MM.1S (cell line): ENCODE results near the gene CIB4.

ENCODE experiments used
- DNase-seq: peaks from one replicate; pipeline ENCODE4 v3.0.0-alpha.2; 2015
- H2AFZ ChIP-seq: fragments of 300-600 bp; sonication (generic); 2 replicates; pipeline ENCODE4 v1.6.0; 2016; ENCODE audit warnings: antibody characterized with exemption, low read length
- H3F3A ChIP-seq: fragments of 300-600 bp; sonication (generic); 2 replicates; pipeline ENCODE4 v1.6.1; 2016; ENCODE audit warnings: mild to moderate bottlenecking, antibody characterized with exemption, low read length, moderate library complexity, mixed read lengths; ENCODE audit not compliant: insufficient read depth
- H3K27ac ChIP-seq: fragments of 300-600 bp; sonication (generic); 2 replicates; pipeline ENCODE4 v1.5.1; 2016; ENCODE audit warnings: mild to moderate bottlenecking, low read length
- H3K27me3 ChIP-seq: fragments of 300-600 bp; sonication (generic); replicated peaks from 2 replicates; pipeline ENCODE4 v1.6.0; 2016; ENCODE audit warnings: low read length; ENCODE audit not compliant: insufficient read depth
- H3K36me3 ChIP-seq: fragments of 300-600 bp; sonication (generic); replicated peaks from 2 replicates; pipeline ENCODE4 v1.6.1; 2016; ENCODE audit warnings: mild to moderate bottlenecking, low read length, mixed read lengths; ENCODE audit not compliant: insufficient read depth
- H3K4me1 ChIP-seq: fragments of 300-600 bp; sonication (generic); 2 replicates; pipeline ENCODE4 v1.6.1; 2016; ENCODE audit warnings: low read length, mixed read lengths
- H3K4me2 ChIP-seq: fragments of 300-600 bp; sonication (generic); 2 replicates; pipeline ENCODE4 v1.6.0; 2016; ENCODE audit warnings: low read depth, low read length
- H3K4me3 ChIP-seq: fragments of 300-600 bp; sonication (generic); 2 replicates; pipeline ENCODE4 v1.5.1; 2016; ENCODE audit warnings: low read length, mixed read lengths
- H3K79me2 ChIP-seq: fragments of 300-600 bp; sonication (generic); 2 replicates; pipeline ENCODE4 v1.6.1; 2016; ENCODE audit warnings: mixed run types, low read length, mixed read lengths
- H3K9ac ChIP-seq: fragments of 300-600 bp; sonication (generic); 2 replicates; pipeline ENCODE4 v1.6.1; 2016; ENCODE audit warnings: low read length, mixed read lengths
- H3K9me2 ChIP-seq: fragments of 300-600 bp; sonication (generic); replicated peaks from 2 replicates; pipeline ENCODE4 v1.6.1; 2016; ENCODE audit warnings: mild to moderate bottlenecking, low read length, mixed read lengths; ENCODE audit not compliant: insufficient read depth
- H3K9me3 ChIP-seq: fragments of 300-600 bp; sonication (generic); replicated peaks from 2 replicates; pipeline ENCODE4 v1.6.1; 2016; ENCODE audit warnings: mild to moderate bottlenecking, low read length, mixed read lengths; ENCODE audit not compliant: insufficient read depth
- H4K20me1 ChIP-seq: fragments of 300-600 bp; sonication (generic); 2 replicates; pipeline ENCODE4 v1.6.1; 2016; ENCODE audit warnings: mild to moderate bottlenecking, low read length, moderate library complexity, mixed read lengths; ENCODE audit not compliant: insufficient read depth
- EZH2 ChIP-seq: fragments of 300-600 bp; sonication (generic); optimal IDR thresholded peaks from 2 replicates; pipeline ENCODE3; 2017; ENCODE audit warnings: low read depth, mild to moderate bottlenecking, antibody characterized with exemption, low read length, mixed read lengths
- EZH2phosphoT487 ChIP-seq: fragments of 300-600 bp; sonication (generic); IDR thresholded peaks from 2 replicates; pipeline ENCODE4 v1.6.1; 2018; ENCODE audit warnings: antibody characterized with exemption, low read length
- TF ChIP-seq, protein P1 (sequence below): fragments of 300-600 bp; sonication (generic); IDR thresholded peaks from 2 replicates; pipeline ENCODE4 v1.5.1; 2016; ENCODE audit warnings: antibody characterized with exemption, low read length, mixed read lengths

The CIB4 gene

GRCh38 chr2:26647981-26648380 is 6.8 kb upstream of the CIB4 start:
- H4K20me1 ChIP-seq, result no peaks in the 10 kb centered on the region
- TF ChIP-seq EZH2phosphoT487, result no peak
- no peaks in the 10 kb centered on the region for H3K79me2 ChIP-seq
- no peak overlapping the region for H3K9ac ChIP-seq
- H3K36me3 ChIP-seq, result no peaks in the 10 kb centered on the region
- H3K27ac ChIP-seq, result no peak overlapping the region
- H2AFZ ChIP-seq, result no peak overlapping the region
- H3K9me2 ChIP-seq, result no peaks in the 10 kb centered on the region
- H3K4me1 ChIP-seq, result no peaks in the 10 kb centered on the region
- no peak overlapping the region for H3K4me3 ChIP-seq
- H3K4me2 ChIP-seq, result no peak overlapping the region
- H3F3A ChIP-seq, result no peaks in the 10 kb centered on the region
- no peak for DNase-seq
- peaks cover 93% of the 10 kb centered on the region for H3K27me3 ChIP-seq
- no peaks in the 10 kb centered on the region for H3K9me3 ChIP-seq

DNA sequence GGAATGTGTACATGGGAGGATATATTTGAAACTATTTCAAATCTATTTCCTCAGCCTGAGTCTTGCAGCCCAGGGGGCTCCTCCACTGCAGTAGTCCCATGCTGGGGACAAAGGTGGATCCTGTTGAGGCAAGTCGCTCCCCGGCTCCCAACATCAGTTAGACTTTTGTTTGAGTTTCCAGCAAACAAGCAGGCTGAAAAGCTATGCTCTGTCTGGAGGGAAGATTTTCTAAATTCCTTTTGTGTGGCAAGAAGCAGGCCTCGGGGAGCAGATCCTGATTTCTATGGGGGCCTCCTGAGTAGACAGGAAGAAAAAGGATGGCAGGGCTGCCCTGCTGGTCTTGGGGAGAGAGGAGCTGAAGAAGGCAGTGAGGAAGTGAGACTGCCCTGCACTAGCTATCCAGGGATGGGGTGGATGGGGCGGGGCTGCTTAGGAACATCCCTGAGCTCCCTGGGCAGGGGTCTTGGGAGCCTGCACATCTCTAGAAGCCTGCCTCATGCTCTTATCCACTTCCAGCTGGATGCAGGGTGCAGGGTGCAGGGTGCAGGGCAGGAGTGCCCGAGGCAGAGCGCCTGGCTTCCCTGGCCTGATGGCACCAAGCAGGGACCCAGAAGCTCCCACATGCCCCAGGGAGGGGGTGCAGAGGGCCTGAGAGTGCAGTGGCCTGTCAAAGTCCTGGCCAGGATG is 6.0 kb upstream of the CIB4 start:
- no peak overlapping the region for H2AFZ ChIP-seq
- H3K4me1 ChIP-seq, result no peaks in the 10 kb centered on the region
- no peaks in the 10 kb centered on the region for H3K9me2 ChIP-seq
- no peaks in the 10 kb centered on the region for H3F3A ChIP-seq
- DNase-seq, result no peak
- H3K4me2 ChIP-seq, result no peak overlapping the region
- H3K79me2 ChIP-seq, result no peaks in the 10 kb centered on the region
- no peak overlapping the region for H3K27ac ChIP-seq
- H3K9me3 ChIP-seq, result no peaks in the 10 kb centered on the region
- no peaks in the 10 kb centered on the region for H4K20me1 ChIP-seq
- H3K4me3 ChIP-seq, result no peak overlapping the region
- H3K36me3 ChIP-seq, result no peaks in the 10 kb centered on the region
- H3K9ac ChIP-seq, result no peak overlapping the region
- TF ChIP-seq, protein P1, sequence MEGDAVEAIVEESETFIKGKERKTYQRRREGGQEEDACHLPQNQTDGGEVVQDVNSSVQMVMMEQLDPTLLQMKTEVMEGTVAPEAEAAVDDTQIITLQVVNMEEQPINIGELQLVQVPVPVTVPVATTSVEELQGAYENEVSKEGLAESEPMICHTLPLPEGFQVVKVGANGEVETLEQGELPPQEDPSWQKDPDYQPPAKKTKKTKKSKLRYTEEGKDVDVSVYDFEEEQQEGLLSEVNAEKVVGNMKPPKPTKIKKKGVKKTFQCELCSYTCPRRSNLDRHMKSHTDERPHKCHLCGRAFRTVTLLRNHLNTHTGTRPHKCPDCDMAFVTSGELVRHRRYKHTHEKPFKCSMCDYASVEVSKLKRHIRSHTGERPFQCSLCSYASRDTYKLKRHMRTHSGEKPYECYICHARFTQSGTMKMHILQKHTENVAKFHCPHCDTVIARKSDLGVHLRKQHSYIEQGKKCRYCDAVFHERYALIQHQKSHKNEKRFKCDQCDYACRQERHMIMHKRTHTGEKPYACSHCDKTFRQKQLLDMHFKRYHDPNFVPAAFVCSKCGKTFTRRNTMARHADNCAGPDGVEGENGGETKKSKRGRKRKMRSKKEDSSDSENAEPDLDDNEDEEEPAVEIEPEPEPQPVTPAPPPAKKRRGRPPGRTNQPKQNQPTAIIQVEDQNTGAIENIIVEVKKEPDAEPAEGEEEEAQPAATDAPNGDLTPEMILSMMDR, result no peak
- no peak for TF ChIP-seq EZH2
- peaks cover 93% of the 10 kb centered on the region for H3K27me3 ChIP-seq

GRCh38 chr2:26645762-26646161 is 4.6 kb upstream of the CIB4 start:
- no peaks in the 10 kb centered on the region for H3F3A ChIP-seq
- H3K9me3 ChIP-seq, result no peaks in the 10 kb centered on the region
- H3K27me3 ChIP-seq, result peaks cover 91% of the 10 kb centered on the region
- H3K9ac ChIP-seq, result no peak overlapping the region
- no peak overlapping the region for H3K4me3 ChIP-seq
- TF ChIP-seq, protein P1, result no peak
- TF ChIP-seq EZH2phosphoT487 (no peak), EZH2 (no peak)
- no peak overlapping the region for H2AFZ ChIP-seq
- H3K36me3 ChIP-seq, result no peaks in the 10 kb centered on the region
- H3K4me2 ChIP-seq, result no peak overlapping the region
- no peak for DNase-seq
- H3K9me2 ChIP-seq, result no peaks in the 10 kb centered on the region
- no peaks in the 10 kb centered on the region for H4K20me1 ChIP-seq
- H3K79me2 ChIP-seq, result no peaks in the 10 kb centered on the region
- no peak overlapping the region for H3K27ac ChIP-seq
- H3K4me1 ChIP-seq, result no peaks in the 10 kb centered on the region

- H2AFZ ChIP-seq, result no peak overlapping the region
- H3K9me2 ChIP-seq, result no peaks in the 10 kb centered on the region
- H3K4me1 ChIP-seq, result no peaks in the 10 kb centered on the region
- TF ChIP-seq, protein P1, result no peak
- TF ChIP-seq EZH2, result no peak
- no peak for TF ChIP-seq EZH2phosphoT487
- no peaks in the 10 kb centered on the region for H3F3A ChIP-seq
- no peak overlapping the region for H3K27ac ChIP-seq
- DNase-seq, result no peak
- no peaks in the 10 kb centered on the region for H3K36me3 ChIP-seq
- H4K20me1 ChIP-seq, result no peaks in the 10 kb centered on the region
- no peak overlapping the region for H3K4me3 ChIP-seq
- no peaks in the 10 kb centered on the region for H3K9me3 ChIP-seq
- H3K79me2 ChIP-seq, result no peaks in the 10 kb centered on the region
- H3K27me3 ChIP-seq, result peaks cover 76% of the 10 kb centered on the region
- no peak overlapping the region for H3K4me2 ChIP-seq
- no peak overlapping the region for H3K9ac ChIP-seq
These were observed 3.1 kb upstream of the CIB4 start for GRCh38 chr2:26644188-26644835.
